IgD-negative memory B cell (primary cell): Measurements from ENCODE around the gene CAB39. TPM values are rescaled to one million over a fixed set of nuclear protein-coding genes. Genes with fewer than 3 reads are reported as not detected.

ENCODE experiments used
- H3K27ac Mint-ChIP-seq, 3 donors: one replicate each; pipeline ENCODE4 v1.8.0; 2020 to 2022; ENCODE audit warnings: mild to moderate bottlenecking in 3 of 3, mixed read lengths in 3 of 3, moderate library complexity in 1 of 3
- H3K27me3 Mint-ChIP-seq: one replicate; pipeline ENCODE4 v1.8.0; 2021; ENCODE audit warnings: mixed read lengths
- H3K36me3 Mint-ChIP-seq: one replicate; pipeline ENCODE4 v1.8.0; 2020; ENCODE audit warnings: mild to moderate bottlenecking, mixed read lengths
- H3K4me1 Mint-ChIP-seq, 3 donors: one replicate each; pipeline ENCODE4 v1.8.0; 2020 to 2022; ENCODE audit warnings: mixed read lengths in 3 of 3, mild to moderate bottlenecking in 1 of 3
- H3K4me3 Mint-ChIP-seq, 4 donors: one replicate each; pipeline ENCODE4 v1.8.0; 2020 to 2022; ENCODE audit warnings: mild to moderate bottlenecking in 4 of 4, mixed read lengths in 4 of 4, moderate library complexity in 3 of 4
- H3K9me3 Mint-ChIP-seq, 3 donors: one replicate each; pipeline ENCODE4 v1.8.0; 2020 to 2021; ENCODE audit warnings: mixed read lengths in 3 of 3, mild to moderate bottlenecking in 1 of 3
- polyA plus RNA-seq: library from polyadenylated mRNA; unstranded; fragments of 300-500 nt; fragmentation: Illumina TruSeq; gene quantifications from one replicate; pipeline ENCODE4 v1.2.3, GENCODE V29; 2021

The CAB39 gene
- polyA plus RNA-seq, 1 donor from 2014 or later = 46.8 TPM

DNA sequence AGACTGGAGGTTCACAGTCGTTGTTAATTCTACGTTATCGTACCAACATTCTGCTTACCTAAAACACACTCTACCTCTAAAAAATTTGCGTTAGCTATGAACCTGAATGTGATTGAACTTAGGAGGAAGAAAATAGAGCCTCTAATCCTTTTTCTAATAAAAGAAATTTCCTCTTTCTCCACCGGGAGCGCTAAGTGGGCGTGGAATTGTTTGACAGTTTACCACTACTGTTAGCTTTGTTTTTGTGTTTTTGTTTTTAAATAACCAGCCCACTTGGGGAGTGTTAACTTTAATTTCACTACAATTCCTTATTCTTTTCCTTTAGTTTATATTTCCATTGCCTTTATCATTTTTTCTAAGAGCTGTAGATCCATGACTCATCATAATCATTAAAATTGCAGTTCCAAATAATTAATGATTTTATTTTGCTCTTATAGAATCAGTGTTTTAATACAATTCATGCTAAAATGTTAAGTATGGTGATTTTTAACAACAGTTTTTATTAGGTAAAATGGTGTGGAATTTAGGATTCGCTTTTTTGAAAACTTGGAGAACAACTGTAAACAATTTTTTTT is 97.1 kb downstream of the CAB39 start:
- Mint-ChIP-seq H3K27ac (no peak overlapping the region), H3K4me3 (no peak overlapping the region)

DNA sequence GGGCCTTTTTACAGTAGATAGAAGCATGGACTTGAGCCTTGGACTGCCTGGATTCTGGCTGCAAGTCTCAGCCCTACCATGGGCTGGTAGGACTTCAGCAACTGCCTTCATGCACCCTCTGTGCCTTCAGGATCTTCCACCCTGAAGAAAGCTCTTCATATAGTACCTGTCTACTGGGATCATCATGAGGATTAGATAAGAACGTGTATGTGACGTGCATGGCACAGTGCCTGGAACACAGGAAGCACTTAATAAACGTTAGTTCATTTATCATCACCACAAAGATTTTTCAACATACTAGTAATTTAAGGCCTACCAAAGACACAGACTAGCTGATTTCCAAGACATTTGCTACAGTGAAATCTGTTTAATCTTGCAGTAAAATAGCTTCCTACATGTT is 98.9 kb downstream of the CAB39 start:
- H3K27ac Mint-ChIP-seq = peak overlapping the region in 1 of 3 donors; percentile 36
- H3K9me3 Mint-ChIP-seq = no peaks in the 10 kb centered on the region
- no peaks in the 10 kb centered on the region for H3K27me3 Mint-ChIP-seq
- peaks cover 0 to 2% (median 0%) of the 10 kb centered on the region in 3 donors for H3K4me1 Mint-ChIP-seq
- H3K36me3 Mint-ChIP-seq = no peaks in the 10 kb centered on the region
- H3K4me3 Mint-ChIP-seq = no peak overlapping the region

More for the DNA sequence above, 97.1 kb downstream of the CAB39 start:
- Mint-ChIP-seq H3K36me3 (no peaks in the 10 kb centered on the region), H3K27me3 (no peaks in the 10 kb centered on the region), H3K4me1 (peaks cover 3 to 7% (median 5%) of the 10 kb centered on the region in 3 donors), H3K9me3 (no peaks in the 10 kb centered on the region)

DNA sequence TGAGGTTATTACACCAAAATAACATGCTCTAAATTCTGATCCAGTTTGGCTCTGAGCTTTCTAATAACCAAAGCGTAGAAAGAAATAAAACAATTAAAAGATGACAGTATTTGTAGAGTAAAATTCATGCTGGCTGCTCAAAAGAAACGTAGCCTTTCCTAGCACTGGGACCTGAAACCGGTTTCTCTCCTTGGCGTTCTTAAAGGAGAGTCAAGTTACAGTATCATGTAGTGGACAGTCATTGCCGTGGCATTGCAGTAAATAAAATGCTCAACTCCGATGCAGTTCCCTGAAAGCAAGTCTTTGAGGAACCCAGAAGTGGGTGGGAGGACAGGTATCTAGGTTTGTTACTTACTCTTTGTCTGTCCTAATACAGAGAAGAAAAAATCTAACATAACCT is 99.4 kb downstream of the CAB39 start:
- Mint-ChIP-seq H3K27me3 (no peaks in the 10 kb centered on the region), H3K4me1 (peaks cover 0 to 2% (median 0%) of the 10 kb centered on the region in 3 donors), H3K27ac (peak overlapping the region in 2 of 3 donors; percentile 33 to 36), H3K4me3 (no peak overlapping the region), H3K9me3 (no peaks in the 10 kb centered on the region), H3K36me3 (no peaks in the 10 kb centered on the region)

DNA sequence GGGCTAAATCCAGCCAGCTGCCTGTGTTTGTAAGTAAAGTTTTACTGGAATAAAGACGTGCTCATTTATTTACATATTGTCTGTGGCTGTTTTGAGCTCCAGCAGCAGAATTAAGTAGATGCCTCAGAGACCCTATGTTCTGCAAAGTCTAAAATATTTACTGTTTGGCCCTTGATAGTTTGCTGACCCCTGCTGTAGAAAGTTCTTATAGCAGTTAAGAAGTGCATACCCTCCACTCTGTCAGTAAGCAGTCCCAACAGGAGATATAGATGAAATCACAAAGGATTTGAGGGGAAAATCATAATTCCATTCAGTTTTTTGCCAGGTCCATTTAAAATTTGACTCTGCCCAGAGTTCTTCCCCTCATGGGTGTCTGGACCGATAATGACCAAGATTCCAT is 102.0 kb downstream of the CAB39 start:
- Mint-ChIP-seq H3K27ac (peak overlapping the region in 1 of 3 donors; percentile 93), H3K4me3 (no peak overlapping the region), H3K4me1 (peaks cover 0 to 2% (median 0%) of the 10 kb centered on the region in 3 donors), H3K27me3 (no peaks in the 10 kb centered on the region), H3K9me3 (no peaks in the 10 kb centered on the region), H3K36me3 (peaks cover 2% of the 10 kb centered on the region)

DNA sequence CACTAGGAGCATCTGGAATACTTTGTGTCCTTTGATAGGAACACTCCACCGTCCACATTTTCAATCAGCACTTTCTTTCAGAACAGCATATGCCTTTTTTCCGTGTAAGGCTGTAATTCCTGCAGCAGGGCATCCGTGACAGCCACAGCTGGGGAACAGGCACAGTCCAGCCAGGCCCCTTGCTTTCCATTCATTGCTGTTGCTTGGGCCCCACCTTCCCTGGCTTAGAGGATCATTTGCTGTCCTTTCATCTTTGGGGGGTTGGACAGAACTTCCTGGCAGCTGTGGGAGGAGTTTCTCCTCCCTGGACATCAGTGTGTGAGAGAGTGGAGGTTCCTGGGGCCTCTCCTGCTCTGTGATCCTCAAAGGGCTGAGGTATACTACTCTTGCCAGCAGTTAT is 102.4 kb downstream of the CAB39 start:
- Mint-ChIP-seq H3K4me3 (no peak overlapping the region), H3K27ac (peak overlapping the region in 2 of 3 donors; percentile 13 to 54), H3K36me3 (peaks cover 2% of the 10 kb centered on the region), H3K9me3 (no peaks in the 10 kb centered on the region), H3K27me3 (no peaks in the 10 kb centered on the region), H3K4me1 (peaks cover 0 to 2% (median 0%) of the 10 kb centered on the region in 3 donors)

DNA sequence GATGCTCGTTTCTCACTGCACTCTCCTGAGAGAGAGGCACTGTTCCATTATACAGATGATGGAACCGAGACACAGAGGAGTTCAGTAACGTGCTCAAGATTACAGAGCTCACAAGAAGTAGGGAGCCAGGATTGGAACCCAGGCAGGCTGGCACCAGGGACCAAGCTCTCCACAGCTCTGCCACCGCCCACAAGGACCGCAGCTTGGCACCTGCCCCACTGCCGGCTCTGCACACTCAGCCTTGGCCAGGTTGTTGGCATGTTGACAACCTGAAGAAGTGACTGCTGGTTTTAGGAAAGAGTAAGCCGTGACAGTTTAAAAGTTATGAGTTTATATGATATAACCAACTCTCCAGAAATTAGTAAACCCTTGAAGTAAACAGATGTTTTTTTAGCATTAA is 104.1 kb downstream of the CAB39 start:
- peaks cover 0 to 2% (median 0%) of the 10 kb centered on the region in 3 donors for H3K4me1 Mint-ChIP-seq
- H3K27ac Mint-ChIP-seq = peak overlapping the region in 1 of 3 donors; percentile 80
- no peak overlapping the region for H3K4me3 Mint-ChIP-seq
- H3K27me3 Mint-ChIP-seq = no peaks in the 10 kb centered on the region
- H3K36me3 Mint-ChIP-seq = peaks cover 2% of the 10 kb centered on the region
- H3K9me3 Mint-ChIP-seq = no peaks in the 10 kb centered on the region

DNA sequence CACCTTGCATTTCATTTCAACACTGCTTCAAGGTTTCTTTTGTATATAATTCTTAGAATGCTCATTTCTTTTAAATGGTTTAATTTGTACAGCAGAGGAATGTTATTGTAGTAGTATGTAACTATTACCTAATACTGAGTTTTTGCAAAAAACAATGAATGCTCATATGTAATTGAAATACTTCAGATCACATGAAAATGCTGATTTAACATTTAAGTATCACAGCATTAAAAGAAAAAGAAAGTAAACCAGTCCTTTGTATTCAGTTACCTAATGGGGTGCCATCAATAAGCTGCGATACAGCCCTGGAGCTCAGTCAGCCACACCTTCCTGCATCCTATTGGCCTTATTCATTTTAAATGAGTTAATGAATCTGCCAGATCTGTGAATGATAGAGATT is 106.8 kb downstream of the CAB39 start:
- Mint-ChIP-seq H3K36me3 (peaks cover 2% of the 10 kb centered on the region), H3K9me3 (no peaks in the 10 kb centered on the region), H3K27ac (no peak overlapping the region), H3K27me3 (no peaks in the 10 kb centered on the region), H3K4me1 (peaks cover 2 to 3% (median 2%) of the 10 kb centered on the region in 3 donors), H3K4me3 (no peak overlapping the region)

DNA sequence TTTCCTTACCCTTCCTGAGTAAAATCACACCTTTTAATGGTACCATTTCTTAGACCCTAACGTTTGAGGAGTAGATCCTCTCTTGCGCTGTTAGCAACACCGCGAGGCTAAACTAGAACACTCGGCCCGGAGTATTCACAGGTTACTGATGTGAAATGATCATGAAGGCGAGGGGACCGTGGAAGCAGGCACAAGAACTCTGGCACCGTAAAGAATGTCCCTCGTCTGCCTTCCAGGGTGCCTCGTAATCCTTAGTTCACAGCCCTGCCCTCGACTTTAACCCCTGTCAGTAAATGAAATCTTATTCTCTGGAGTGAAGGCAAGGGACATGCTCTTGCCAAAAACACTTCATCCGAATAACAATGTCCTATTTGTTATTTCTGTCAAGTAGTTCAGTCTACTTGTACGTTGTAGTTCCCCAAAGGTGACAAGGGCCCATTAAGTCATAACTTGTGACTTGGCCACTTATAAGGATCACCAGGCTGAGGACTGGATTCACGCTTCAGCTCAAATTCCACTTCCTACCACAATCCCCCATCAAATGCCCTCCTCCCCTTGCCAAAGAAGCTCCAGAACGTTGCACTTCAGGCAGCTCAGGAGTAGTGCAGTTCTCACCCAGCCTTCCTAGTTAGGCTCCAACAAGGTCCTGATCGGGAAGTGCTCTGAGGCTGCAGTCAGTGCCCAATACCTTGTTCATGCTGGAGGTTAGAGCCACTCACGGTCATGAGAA is 108.8 kb downstream of the CAB39 start:
- H3K27ac Mint-ChIP-seq = no peak overlapping the region
- H3K9me3 Mint-ChIP-seq = no peaks in the 10 kb centered on the region
- peaks cover 9% of the 10 kb centered on the region for H3K27me3 Mint-ChIP-seq
- peaks cover 4 to 6% (median 6%) of the 10 kb centered on the region in 3 donors for H3K4me1 Mint-ChIP-seq
- no peak overlapping the region for H3K4me3 Mint-ChIP-seq
- H3K36me3 Mint-ChIP-seq = peaks cover 2% of the 10 kb centered on the region

DNA sequence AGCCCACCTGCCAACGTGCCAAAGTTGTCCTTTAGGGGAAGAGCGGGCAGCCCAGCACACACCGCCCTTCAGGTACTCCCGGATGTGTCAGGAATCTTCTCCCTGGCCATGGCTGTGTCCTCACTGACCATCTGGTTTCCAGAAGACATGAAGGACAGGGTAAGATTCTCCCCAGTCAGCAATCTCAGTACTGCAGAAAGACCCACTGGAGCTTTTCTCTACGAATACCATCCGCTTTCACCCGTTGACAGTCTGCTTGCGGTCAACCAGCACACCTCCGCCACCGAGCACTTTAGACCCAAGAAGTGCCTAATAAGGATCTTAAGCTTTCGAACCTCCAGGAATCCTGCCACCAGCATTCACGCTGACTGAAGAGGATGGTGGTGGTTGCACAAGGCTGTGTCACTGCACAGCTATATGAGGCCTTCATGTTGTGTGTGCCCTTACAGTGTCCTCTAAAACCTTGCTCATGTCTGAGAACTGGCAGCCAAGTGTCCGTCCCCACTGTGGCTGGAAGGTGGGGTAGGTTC is 109.4 kb downstream of the CAB39 start:
- H3K9me3 Mint-ChIP-seq = no peaks in the 10 kb centered on the region
- peak overlapping the region in 1 of 3 donors; percentile 67 for H3K27ac Mint-ChIP-seq
- peaks cover 15% of the 10 kb centered on the region for H3K27me3 Mint-ChIP-seq
- peaks cover 4 to 6% (median 6%) of the 10 kb centered on the region in 3 donors for H3K4me1 Mint-ChIP-seq
- peaks cover 2% of the 10 kb centered on the region for H3K36me3 Mint-ChIP-seq
- H3K4me3 Mint-ChIP-seq = no peak overlapping the region

DNA sequence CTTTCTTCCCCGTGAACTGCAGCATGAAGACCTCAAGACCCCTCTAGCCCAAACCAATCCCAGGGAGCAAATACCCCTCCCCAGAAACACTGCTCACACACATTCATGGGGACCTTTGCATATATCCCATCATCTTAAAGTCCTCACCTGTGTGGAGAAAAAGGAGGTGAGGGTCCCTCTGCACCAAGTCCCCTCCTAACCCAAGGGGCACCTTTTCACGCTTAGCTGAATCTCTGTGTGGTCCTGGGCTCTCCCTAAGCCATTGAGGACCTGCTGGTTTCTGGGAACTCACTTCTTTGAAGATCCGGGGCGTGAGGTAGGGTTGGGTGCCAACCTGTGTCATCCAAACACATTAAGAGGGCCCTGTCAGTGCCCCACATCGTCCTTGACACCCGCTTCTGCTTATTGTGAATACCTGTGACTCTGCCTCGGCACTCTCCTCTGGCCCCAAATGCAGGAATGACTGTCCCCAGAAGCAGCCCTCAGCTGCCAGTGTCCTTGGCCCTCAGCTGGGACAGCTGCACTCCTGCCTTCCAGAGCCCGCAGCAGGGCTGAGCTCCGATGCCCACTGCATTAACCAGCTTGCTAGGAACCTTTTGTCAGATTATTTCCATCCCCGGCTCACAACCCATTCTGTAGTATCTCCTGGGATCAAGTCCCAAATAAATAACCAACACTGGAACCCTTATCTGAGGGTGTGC is 110.8 kb downstream of the CAB39 start:
- Mint-ChIP-seq H3K27ac (no peak overlapping the region), H3K4me3 (peak overlapping the region in 1 of 4 donors; percentile 28), H3K27me3 (peaks cover 22% of the 10 kb centered on the region), H3K4me1 (peaks cover 4 to 7% (median 6%) of the 10 kb centered on the region in 3 donors), H3K9me3 (no peaks in the 10 kb centered on the region), H3K36me3 (peaks cover under 1% of the 10 kb centered on the region)

DNA sequence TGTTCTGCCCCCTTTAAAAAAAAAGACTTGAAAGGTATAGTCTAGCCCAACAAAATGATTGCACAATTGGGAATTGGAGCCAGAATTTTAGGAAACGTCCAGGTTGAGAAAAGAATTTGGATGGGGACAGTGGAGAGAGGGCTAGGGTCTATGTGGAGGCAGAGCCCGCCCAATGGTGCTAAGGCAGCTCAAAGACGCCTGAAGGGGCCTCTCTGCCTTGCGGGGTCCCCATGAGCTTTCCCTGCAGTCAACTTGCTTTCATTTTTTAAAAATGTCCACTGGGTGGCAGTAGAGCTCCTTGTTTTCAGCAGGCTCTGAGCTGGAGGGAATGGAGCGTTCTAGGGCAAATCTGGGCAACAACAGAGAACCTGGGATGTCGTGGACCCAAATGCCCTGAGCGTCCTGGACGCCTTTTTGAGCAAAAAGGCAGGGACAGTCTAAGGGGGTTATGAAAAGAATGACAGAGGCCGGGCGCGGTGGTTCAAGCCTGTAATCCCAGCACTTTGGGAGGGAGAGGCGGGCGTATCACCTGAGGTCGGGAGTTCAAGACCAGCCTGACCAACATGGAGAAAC is 111.8 kb downstream of the CAB39 start:
- Mint-ChIP-seq H3K4me3 (peak overlapping the region in 2 of 4 donors; percentile 30 to 77), H3K36me3 (no peaks in the 10 kb centered on the region), H3K9me3 (no peaks in the 10 kb centered on the region), H3K4me1 (peaks cover 6 to 10% (median 6%) of the 10 kb centered on the region in 3 donors), H3K27me3 (peaks cover 27% of the 10 kb centered on the region), H3K27ac (peak overlapping the region; percentile 22 to 88 (median 76))

DNA sequence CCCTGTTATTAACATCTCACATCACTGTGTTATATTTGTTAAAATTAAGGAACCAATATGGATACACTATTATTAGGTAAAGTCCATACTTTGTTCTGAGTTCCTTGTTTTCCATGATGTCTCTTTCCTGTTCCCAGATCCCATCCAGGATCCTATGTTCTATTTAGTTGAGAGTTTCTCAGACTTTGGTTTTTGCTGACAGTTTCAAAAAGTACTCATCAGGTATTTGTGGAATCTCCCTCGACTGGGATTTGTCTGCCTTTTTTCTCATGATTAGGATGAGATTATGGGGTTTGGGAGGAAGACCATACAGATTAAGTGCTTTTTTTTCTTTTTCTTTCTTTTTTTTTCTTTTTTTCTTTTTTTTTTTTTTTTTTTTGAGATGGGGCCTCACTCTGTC is 112.7 kb downstream of the CAB39 start:
- Mint-ChIP-seq H3K4me1 (peaks cover 6 to 10% (median 6%) of the 10 kb centered on the region in 3 donors), H3K4me3 (no peak overlapping the region), H3K9me3 (no peaks in the 10 kb centered on the region), H3K36me3 (no peaks in the 10 kb centered on the region), H3K27ac (no peak overlapping the region), H3K27me3 (peaks cover 27% of the 10 kb centered on the region)

DNA sequence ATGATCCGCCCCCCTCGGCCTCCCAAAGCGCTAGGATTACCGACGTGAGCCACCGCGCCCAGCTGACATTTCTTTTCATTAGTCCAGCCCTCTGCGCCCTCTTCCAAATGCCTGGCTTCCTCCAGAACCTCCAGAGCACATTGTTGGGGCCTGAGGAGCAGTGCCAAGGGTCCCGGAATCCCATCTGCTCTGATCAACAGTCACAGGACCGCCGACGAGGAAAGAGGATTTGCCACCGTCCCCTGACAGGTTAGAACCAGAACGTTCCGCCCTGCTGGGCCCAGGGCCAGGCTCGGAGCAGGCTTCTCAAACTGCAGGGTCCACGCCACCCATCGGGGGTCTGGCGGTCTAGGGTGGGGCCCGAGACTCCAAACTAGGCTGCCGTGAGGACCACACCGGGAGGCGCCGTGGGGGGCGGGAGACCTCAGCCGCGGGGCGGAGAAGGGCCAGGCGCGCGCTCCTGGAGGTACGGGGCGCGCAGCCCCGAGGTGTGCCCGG is 115.2 kb downstream of the CAB39 start:
- H3K27ac Mint-ChIP-seq = no peak overlapping the region
- H3K36me3 Mint-ChIP-seq = no peaks in the 10 kb centered on the region
- H3K27me3 Mint-ChIP-seq = peaks cover 33% of the 10 kb centered on the region
- peak overlapping the region in 3 of 4 donors; percentile 21 to 77 (median 67) for H3K4me3 Mint-ChIP-seq
- no peaks in the 10 kb centered on the region for H3K9me3 Mint-ChIP-seq
- H3K4me1 Mint-ChIP-seq = peaks cover 6 to 10% (median 6%) of the 10 kb centered on the region in 3 donors

DNA sequence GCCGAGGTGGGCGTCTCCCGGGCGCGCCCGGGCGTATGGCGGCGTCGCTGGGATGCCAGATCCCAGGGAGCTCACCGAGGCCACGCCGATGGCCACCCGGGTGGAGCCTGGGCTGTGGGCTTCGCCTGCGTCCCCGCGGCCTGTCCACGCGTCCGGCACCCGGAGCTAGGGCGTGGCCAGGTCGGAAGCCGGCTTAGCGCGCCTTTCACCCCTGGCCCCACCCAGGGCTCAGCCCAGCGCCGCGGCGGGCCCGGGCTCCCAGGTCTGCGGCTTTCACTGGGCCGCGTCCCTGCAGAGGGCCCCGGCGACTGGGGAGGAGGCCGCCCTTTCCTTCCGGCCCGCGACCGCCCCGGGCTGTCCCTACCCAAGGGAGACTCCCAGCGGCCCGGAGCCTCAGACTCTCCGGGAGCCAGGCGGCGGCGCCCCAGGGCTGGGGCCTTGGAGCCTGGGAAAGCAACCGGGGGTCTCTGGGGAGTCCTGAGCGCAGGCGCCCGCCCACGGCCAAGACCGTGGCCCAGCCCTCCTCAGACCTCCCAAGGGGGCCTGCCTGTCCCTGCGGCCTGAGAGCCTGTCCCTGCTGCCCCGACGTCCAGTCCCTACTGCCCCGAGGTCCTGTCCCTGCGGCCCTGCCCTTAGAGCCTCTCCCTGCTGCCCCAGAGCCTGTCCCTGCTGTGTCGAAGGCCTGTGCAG is 115.8 kb downstream of the CAB39 start:
- peaks cover 6 to 10% (median 6%) of the 10 kb centered on the region in 3 donors for H3K4me1 Mint-ChIP-seq
- no peaks in the 10 kb centered on the region for H3K36me3 Mint-ChIP-seq
- H3K9me3 Mint-ChIP-seq = no peaks in the 10 kb centered on the region
- no peak overlapping the region for H3K27ac Mint-ChIP-seq
- peaks cover 33% of the 10 kb centered on the region for H3K27me3 Mint-ChIP-seq
- H3K4me3 Mint-ChIP-seq = peak overlapping the region in 2 of 4 donors; percentile 48 to 61
